NCI-H2227 (cell line): ENCODE measurements around the gene PDZRN4.
"Not testable (repeated sequence)": the region's sequence is repeated elsewhere in the genome, so short reads cannot be mapped to it uniquely, and the experiment has no call there.

Source experiments
- DNase-seq: peaks from one replicate; lab custom pipeline; 2025; ENCODE audit not compliant: unreplicated experiment; lab: John Stamatoyannopoulos, UW

The PDZRN4 gene

GRCh38 chr12:41280341-41281095 is 92.4 kb downstream of the PDZRN4 start:
- not testable (repeated sequence) for DNase-seq

- not testable (repeated sequence) for DNase-seq
Measured at GRCh38 chr12:41285470-41285869, 97.3 kb downstream of the PDZRN4 start.

- DNase-seq: no peak
Measured at GRCh38 chr12:41286426-41286825, 98.3 kb downstream of the PDZRN4 start.

GRCh38 chr12:41287500-41288141 is 99.5 kb downstream of the PDZRN4 start:
- DNase-seq: no peak

GRCh38 chr12:41288142-41288811 is 100.2 kb downstream of the PDZRN4 start:
- no peak for DNase-seq

GRCh38 chr12:41289501-41289900 is 101.4 kb downstream of the PDZRN4 start:
- no peak for DNase-seq

- DNase-seq: no peak
Measured at GRCh38 chr12:41293011-41293410, 104.9 kb downstream of the PDZRN4 start.

GRCh38 chr12:41293461-41293860 is 105.3 kb downstream of the PDZRN4 start:
- DNase-seq: no peak

GRCh38 chr12:41302979-41303403 is 114.9 kb downstream of the PDZRN4 start:
- DNase-seq: no peak

GRCh38 chr12:41304526-41304925 is 116.4 kb downstream of the PDZRN4 start:
- DNase-seq: no peak

GRCh38 chr12:41310367-41310766 is 122.2 kb downstream of the PDZRN4 start:
- no peak for DNase-seq

- no peak for DNase-seq
Measured at GRCh38 chr12:41311883-41312282, 123.8 kb downstream of the PDZRN4 start.

GRCh38 chr12:41312451-41312850 is 124.3 kb downstream of the PDZRN4 start:
- DNase-seq: not testable (repeated sequence)

GRCh38 chr12:41325336-41325735 is 137.2 kb downstream of the PDZRN4 start:
- DNase-seq: no peak

GRCh38 chr12:41327096-41327895 is 139.2 kb downstream of the PDZRN4 start:
- DNase-seq: no peak

- DNase-seq: no peak
Measured at GRCh38 chr12:41333974-41334373, 145.9 kb downstream of the PDZRN4 start.

- no peak for DNase-seq
Measured at GRCh38 chr12:41334390-41334789, 146.3 kb downstream of the PDZRN4 start.

- no peak for DNase-seq
Measured at GRCh38 chr12:41336041-41336549, 148.0 kb downstream of the PDZRN4 start.

- DNase-seq: no peak
Measured at GRCh38 chr12:41339784-41340183, 151.7 kb downstream of the PDZRN4 start.

- DNase-seq: no peak
Measured at GRCh38 chr12:41344776-41345470, 156.8 kb downstream of the PDZRN4 start.
